ENCODE data around the gene MAT2A. TPM values are rescaled to one million over a fixed set of nuclear protein-coding genes. Genes with fewer than 3 reads are reported as not detected.

The MAT2A gene
- total and polyA plus RNA-seq, 2 of the 8 experiments (the other 6 are each of a cell fraction or from before 2014, with no cell fraction given) = 255 to 307 TPM

GRCh38 chr2:85505551-85506238 is 33.3 kb upstream of the MAT2A start:
- Histone ChIP-seq H3K79me1 (ENCODE audit: low read depth, low read length) (no peaks in the 10 kb centered on the region), H3K4me1 (replicated peaks in 1 of 4; ENCODE audit: control insufficient read depth in 3 of 4, insufficient read depth in 4 of 4, low read length in 3 of 4) (no peaks in the 10 kb centered on the region; a peak in 1 of 7 replicates), H3K4me2 (ENCODE audit: insufficient read depth in 1 of 2, low read depth in 2 of 2, low read length in 2 of 2) (no peak overlapping the region), H3K9me3 (ENCODE audit: insufficient read depth in 2 of 2, low read depth in 1 of 2, low read length in 1 of 2) (no peaks in the 10 kb centered on the region), H3K4me3 (ENCODE audit: extremely low read depth in 1 of 4, insufficient read depth in 2 of 4, low read depth in 3 of 4, low read length in 4 of 4) (no peak overlapping the region), H4K91ac (replicated peaks; ENCODE audit: insufficient read length, low read length) (no peak overlapping the region), H3K79me2 (ENCODE audit: control insufficient read depth in 1 of 2, insufficient read depth in 2 of 2, low read length in 2 of 2) (no peaks in the 10 kb centered on the region), H2AK5ac (ENCODE audit: low read depth, low read length) (no peak overlapping the region), H2BK15ac (ENCODE audit: low read length) (no peak overlapping the region), H4K5ac (ENCODE audit: insufficient read length, low read depth, low read length) (no peak overlapping the region), H3K4ac (replicated peaks; ENCODE audit: insufficient read length, low read depth, low read length) (no peak overlapping the region), H3K27ac (ENCODE audit: low read depth, low read length) (no peak overlapping the region), H2BK5ac (ENCODE audit: low read depth, low read length) (no peak overlapping the region), H3K27me3 (replicated peaks in 1 of 4; ENCODE audit: control insufficient read depth in 3 of 4, extremely low read depth in 1 of 4, insufficient read depth in 3 of 4, low read length in 3 of 4) (no peaks in the 10 kb centered on the region), H4K20me1 (replicated peaks in 1 of 2; ENCODE audit: control insufficient read depth in 1 of 2, insufficient read depth in 2 of 2, low read length in 2 of 2) (no peaks in the 10 kb centered on the region), H2BK12ac (ENCODE audit: low read depth, low read length) (no peak overlapping the region), H2BK20ac (ENCODE audit: low read length) (no peak overlapping the region), H2BK120ac (replicated peaks; ENCODE audit: low read depth, low read length) (no peak overlapping the region), H4K8ac (ENCODE audit: extremely low read depth, insufficient read depth, low read length) (no peak overlapping the region), H3K23ac (ENCODE audit: insufficient read length) (no peak overlapping the region), H3K56ac (replicated peaks; ENCODE audit: insufficient read length, low read depth, low read length) (no peak overlapping the region), H3K18ac (ENCODE audit: extremely low read depth, low read length) (no peak overlapping the region), H3K23me2 (ENCODE audit: low read depth, low read length) (no peaks in the 10 kb centered on the region; the same call in 1 of the 2 replicates), H3K9ac (replicated peaks in 1 of 4; ENCODE audit: extremely low read depth in 1 of 4, low read depth in 3 of 4, low read length in 3 of 4) (no peak overlapping the region), H2AFZ (ENCODE audit: low read length) (peak overlapping the region; percentile 73; the same call in 1 of the 2 replicates), H3K36me3 (ENCODE audit: control insufficient read depth in 2 of 4, insufficient read depth in 4 of 4, low read length in 3 of 4) (no peaks in the 10 kb centered on the region), H3K14ac (ENCODE audit: insufficient read length) (no peak overlapping the region)
- TF ChIP-seq POLR2A (IDR thresholded peaks at IDR 0.05; ENCODE audit: control extremely low read depth in 1 of 2, low read depth in 2 of 2, low read length in 2 of 2) = no peak
- TF ChIP-seq BACH1 (IDR thresholded peaks at IDR 0.05; ENCODE audit: low read length) = no peak
- no peak for TF ChIP-seq TEAD4 (IDR thresholded peaks at IDR 0.05; ENCODE audit: low read depth, low read length)
- no peak for TF ChIP-seq CHD2 (IDR thresholded peaks at IDR 0.05; ENCODE audit: low read length)
- no peak for TF ChIP-seq SUZ12 (IDR thresholded peaks at IDR 0.05; ENCODE audit: low read length)
- no peak for TF ChIP-seq RFX5 (IDR thresholded peaks at IDR 0.05; ENCODE audit: borderline replicate concordance, low read depth, low read length)
- no peak for TF ChIP-seq TAF7 (optimal IDR thresholded peaks at IDR 0.05; ENCODE audit: borderline replicate concordance, low read depth, low read length)
- FAIRE-seq (no peak), DNase-seq (ENCODE audit: low read depth in 1 of 2, low spot score in 2 of 2) (no peak)
- ChIA-PET POLR2A (ENCODE audit: partially characterized antibody) (interaction anchor here (1.1 to 2.0 kb wide), 4 partner anchors 33 to 41 kb away, joined by 4 to 10 read pairs (median 6); partner anchors contain the start of gene MAT2A), CTCF (ENCODE audit: partially characterized antibody) (interaction anchor here (0.7 to 3.2 kb wide), 6 partner anchors 10 to 227 kb away, joined by 3 to 15 read pairs (median 3); no protein-coding TSS in a partner anchor)
- 91% methylated on average over 10 of the region's 10 CpGs; no CpG with 5 or more reads in 1 of the 2 experiments for WGBS, 2 experiments (ENCODE audit: extremely low coverage in 1 of 2, insufficient coverage in 1 of 2, insufficient read length in 1 of 2, insufficient replicate concordance in 2 of 2, low coverage in 1 of 2, low lambda C conversion rate in 2 of 2, missing lambda C conversion rate in 1 of 2)

Measured in H1 (cell line).